HG03159 (cell line): Measurements from ENCODE around the gene NUDT22.

Source experiments
- ATAC-seq: cut with Tn5 transposase; IDR thresholded peaks from one replicate; pipeline ENCODE4 v1.9.1; 2021; ENCODE audit warnings: mild to moderate bottlenecking, moderate library complexity; ENCODE audit not compliant: unreplicated experiment

NUDT22 gene

DNA sequence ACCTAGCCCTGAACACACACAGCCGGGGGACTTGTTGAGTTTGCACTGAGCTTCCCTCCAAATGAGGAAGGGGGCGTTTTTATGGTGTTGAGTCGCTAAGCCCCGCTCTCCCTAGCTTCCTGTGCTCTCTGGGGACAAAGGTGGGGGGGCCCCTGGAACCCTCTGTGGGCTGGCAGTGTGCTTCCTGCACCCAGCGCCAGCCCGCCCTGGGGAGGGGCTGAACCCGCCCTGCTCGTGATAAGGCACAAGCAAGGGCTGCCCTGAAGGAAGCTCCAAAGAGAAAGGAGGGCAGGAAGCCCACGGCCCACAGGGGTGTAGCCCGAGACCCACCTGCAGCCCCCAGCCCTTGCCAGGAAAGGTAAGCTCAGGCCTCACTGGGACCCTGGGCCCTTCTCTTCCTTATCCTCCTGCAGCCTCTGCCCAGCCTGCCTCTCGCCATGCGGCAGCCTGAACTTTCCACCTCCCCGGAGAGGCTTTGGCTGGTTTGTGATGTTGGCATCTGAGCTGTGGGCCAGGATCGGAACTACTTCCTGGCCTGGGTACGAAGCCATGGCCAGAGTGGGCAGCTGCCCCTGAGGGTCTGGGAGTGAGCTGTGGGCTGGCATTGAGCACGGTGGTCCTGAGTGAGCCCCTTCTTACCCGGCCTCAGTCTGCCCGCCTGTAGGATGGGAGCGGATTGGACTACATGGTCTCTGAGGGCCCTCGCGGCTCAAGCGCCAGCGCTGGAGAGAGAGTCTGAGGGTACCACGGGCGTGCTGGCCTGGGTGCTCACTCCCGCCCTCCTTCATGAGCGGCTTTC, 19.4 kb upstream of the NUDT22 start, which contains the start of gene FERMT3:
TSS of gene FERMT3 (plus strand) at position 265 of the 799 bp plus-strand sequence. CDS start 644 bp downstream, outside the sequence.
- no peak for ATAC-seq

DNA sequence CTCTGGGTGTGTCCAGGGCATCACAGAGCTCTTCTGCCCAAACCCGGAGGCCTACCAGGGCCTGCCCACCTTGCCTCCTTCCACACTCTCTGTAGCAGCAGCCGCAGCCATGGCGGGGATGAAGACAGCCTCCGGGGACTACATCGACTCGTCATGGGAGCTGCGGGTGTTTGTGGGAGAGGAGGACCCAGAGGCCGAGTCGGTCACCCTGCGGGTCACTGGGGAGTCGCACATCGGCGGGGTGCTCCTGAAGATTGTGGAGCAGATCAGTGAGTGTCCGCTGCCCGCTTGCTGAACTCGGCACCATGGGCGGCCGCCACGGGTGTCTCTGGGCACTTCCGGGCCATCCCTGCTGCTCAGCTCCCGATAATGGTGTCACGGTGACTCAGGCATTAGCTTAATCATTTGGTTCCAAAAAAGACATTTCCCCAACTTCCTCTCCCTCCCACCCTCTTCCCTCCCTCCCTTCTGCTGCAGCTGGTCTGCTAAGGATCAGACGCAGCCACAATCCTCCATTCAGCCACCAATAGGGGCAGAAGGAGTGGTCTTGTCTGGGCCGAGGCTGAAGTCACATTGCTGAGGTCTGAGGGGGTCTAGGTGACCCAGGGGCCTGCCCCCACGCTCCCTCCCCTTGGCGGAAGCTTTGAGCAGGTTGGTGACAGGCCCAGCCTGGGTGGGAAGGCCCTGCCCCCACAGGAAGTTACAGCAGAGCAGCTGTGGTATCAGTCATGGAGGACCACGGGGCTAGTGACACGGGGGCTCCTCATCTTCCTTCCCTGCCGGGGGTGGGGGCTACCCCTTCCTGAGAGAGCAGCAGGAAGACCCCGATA, 18.6 kb upstream of the NUDT22 start:
- peak; percentile 53 for ATAC-seq

DNA sequence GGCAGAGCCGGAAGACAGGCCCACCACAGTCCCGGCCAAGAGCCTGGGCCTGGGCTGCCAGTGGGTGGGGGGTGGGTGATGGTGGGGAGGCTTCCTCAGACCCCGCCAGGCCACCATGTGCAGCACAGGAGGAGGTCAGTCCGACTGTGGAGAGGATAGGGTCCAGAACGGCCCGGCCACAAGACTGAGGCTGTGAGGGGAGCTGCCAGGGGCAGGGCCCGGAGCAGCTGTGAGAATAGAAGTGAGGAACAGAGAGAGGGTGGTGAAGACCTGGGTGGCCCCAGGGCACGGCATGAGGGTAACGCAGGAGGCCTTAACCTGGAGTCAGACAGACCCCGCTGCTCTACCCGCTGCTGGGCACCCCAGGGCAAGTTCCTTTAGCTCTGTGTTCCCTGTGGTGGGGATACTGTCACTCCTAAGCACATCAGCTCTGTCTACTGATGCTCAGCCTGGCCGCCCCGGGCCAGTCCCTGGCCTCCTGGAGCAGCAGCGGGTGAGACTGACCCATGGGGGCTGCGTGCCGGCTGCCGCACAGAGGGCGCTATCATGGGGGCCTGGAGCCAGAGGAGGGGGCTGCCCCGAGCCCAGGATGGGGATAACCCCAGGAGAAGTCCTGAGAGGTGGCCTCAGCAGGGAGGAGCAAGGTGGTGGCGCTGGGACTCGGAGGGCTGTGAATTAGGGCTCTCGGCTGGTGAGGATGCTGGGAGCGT, 17.8 kb upstream of the NUDT22 start:
- no peak for ATAC-seq

DNA sequence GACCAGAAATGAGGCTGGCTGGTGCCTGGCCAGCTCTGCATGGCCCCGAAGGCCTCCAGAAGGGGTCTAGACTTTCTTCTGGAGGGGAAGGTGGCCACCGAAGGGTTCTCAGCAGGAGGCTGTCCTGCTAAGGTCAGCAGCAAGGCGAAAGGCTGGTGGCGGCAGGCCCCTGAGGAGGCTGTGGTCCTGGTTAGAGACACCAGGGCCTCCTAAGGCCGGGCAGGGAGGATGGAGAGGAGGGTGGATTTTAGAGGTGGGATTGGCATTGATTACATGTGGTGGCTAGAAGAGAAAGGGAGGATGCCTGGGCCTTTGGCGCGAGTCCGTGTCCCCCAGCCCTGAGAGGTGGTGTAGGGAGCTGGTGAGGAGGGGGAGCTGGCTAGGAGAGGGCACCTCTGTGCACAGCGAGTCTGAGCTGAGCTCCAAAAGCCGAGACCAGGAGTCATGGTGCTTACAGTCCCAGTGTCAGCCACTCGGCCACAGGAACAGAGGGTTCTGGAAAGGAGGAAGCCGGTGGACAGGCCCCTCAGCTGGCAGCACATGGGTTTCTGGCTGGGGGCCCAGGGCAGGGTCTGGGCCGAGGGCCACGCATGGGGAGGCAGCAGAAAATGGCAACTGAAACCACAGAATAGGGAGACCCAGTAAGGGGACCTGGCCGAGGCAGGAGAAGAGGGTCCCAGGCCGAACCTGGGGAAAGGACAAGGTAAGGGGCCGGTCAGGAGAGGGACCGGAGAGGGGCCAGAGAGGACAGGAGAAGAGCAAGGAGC, 17.1 kb upstream of the NUDT22 start:
- ATAC-seq = no peak

DNA sequence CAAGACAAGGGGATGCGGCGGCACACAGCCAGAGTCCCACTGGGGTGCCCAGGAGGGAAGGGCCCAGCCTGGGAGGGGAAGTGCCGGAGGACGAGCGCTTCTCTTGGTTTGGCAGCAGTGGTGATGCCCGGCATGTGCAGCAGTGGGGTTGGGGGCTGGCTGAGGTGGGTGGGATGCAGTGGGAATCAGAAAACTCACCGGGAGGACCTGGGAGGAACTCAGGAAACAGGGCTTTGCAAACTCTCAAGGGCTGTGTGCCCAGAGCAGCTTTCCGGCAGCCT, 16.6 kb upstream of the NUDT22 start:
- ATAC-seq = no peak

DNA sequence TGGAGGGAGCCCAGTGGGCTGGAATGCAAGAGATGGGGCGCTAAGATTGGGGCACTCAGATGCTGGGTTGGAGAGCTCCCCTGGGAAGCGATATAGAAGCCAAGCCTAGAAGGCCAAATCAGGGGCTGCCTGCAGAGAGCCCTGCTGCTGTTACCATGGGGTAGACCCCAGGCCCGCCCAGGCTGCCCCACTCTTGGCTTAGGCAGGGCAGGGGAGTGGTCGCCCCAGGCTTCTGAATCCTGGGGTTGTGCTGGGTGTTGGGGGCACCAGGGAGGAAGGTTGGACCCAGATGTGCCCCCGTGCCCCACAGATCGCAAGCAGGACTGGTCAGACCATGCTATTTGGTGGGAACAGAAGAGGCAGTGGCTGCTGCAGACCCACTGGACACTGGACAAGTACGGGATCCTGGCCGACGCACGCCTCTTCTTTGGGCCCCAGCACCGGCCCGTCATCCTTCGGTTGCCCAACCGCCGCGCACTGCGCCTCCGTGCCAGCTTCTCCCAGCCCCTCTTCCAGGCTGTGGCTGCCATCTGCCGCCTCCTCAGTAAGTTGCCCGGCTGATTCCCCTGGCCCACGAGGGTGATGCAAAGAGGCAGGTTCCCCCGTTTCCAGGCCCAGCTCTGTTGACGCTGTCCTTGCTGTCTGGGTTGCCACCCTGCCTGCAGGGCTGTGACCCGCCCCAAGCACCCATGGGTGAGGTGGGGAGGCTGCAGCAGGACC, 15.6 kb upstream of the NUDT22 start:
- no peak for ATAC-seq

DNA sequence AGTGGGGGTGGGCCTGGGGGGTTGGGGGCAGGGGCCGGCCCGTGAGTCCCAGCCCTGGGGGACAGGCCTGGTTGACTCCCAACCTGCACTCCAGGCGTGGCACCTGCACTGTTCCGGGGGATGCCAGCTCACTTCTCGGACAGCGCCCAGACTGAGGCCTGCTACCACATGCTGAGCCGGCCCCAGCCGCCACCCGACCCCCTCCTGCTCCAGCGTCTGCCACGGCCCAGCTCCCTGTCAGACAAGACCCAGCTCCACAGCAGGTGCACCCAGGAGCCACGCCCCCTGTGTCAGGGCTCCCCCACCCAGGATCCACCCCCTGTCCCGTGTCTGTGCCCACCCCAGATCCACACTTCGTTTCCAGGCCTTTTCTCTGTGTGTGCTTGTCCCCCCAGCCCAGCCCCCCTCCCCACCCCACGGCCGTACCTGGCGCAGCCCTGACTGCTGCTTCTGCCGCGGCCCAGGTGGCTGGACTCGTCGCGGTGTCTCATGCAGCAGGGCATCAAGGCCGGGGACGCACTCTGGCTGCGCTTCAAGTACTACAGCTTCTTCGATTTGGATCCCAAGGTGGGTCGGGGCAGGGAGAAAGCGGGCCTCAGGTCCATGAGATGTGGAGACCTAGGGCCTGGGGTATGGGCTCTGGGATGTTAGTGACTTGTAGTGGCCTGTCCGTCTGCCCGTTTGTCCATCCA, 14.7 kb upstream of the NUDT22 start:
- no peak for ATAC-seq

DNA sequence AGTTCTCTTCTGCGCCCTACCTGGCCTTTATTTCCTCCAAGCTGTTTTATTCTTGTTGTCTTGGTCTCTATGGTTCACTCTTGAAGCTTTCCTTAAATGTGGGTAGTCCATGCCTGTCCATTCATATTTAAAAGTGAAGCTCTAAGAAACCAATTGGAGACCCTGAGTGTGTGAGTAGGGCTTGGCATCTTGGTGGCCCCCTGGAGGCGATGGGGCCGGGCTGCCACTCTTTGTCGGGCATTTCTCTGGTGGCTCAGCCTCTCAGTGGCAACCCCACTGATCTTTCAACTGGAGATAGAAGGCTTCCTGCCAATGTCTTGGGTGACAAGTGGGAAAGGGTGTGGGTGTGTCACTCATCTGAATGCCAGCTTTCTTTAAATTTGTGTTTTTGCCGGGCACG, 9.2 kb upstream of the NUDT22 start:
- no peak for ATAC-seq

DNA sequence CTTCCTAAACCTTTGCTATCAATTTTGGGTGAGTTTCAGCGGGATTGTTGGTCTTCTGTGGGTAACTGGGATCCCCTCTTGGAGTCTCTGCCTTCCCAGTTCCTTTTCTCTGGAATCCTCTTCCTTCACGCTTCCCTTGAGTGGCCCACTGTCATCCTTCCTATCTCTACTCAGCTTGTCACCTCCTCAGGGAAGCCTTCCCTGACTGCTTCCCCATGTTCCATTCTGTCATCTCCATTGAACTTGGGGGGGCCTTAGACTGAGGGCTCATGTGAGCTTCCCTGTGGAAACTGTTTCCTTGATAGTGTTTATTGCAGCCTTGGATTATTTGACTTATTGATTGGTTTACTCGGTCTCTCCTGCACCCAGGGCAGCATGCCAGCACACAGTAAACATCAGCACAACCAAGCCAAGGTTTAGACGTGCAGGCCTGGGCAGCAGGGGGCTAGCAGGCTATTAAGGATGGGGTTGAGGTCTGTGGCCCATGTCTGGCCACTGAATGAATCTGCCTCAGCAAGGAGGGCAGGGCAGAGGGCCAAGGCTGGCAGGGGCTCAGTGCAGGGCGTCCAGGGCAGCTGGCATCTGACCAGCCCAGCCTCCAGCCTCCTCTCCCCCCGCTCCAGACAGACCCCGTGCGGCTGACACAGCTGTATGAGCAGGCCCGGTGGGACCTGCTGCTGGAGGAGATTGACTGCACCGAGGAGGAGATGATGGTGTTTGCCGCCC, 7.3 kb upstream of the NUDT22 start:
- no peak for ATAC-seq

DNA sequence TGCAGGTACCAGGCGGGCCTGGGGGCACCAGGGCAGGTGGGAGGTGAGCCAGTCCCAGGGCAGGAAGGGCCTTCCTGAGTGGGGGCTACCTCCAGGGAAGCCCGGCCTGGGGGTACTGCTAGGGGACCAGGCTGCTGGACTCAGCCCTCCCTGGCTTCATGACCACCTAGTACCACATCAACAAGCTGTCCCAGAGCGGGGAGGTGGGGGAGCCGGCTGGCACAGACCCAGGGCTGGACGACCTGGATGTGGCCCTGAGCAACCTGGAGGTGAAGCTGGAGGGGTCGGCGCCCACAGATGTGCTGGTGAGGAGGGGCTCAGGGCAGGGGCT, 6.8 kb upstream of the NUDT22 start:
- ATAC-seq = no peak

DNA sequence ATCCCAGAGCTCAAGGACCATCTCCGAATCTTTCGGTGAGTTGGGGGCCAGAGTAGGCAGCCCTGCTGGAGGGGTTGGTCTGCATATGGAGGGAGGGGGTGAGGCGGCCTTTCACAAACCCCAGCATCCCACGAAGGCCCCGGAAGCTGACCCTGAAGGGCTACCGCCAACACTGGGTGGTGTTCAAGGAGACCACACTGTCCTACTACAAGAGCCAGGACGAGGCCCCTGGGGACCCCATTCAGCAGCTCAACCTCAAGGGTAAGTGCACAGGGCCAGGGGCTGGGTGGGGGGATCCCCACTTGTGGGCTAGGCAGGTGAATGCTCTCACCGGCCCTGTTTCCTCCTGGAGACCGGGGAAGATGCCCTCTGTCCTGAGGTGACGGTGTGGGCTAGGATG, 6.3 kb upstream of the NUDT22 start:
- no peak for ATAC-seq

DNA sequence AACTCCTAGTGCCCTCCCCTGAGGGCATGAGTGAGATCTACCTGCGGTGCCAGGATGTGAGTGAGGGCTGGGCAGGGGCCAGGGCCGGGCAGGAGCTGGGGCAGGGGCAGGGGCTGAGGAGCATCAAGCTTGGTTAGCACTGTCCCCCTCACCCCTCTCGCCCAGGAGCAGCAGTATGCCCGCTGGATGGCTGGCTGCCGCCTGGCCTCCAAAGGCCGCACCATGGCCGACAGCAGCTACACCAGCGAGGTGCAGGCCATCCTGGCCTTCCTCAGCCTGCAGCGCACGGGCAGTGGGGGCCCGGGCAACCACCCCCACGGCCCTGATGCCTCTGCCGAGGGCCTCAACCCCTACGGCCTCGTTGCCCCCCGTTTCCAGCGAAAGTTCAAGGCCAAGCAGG, 5.8 kb upstream of the NUDT22 start:
- no peak for ATAC-seq

DNA sequence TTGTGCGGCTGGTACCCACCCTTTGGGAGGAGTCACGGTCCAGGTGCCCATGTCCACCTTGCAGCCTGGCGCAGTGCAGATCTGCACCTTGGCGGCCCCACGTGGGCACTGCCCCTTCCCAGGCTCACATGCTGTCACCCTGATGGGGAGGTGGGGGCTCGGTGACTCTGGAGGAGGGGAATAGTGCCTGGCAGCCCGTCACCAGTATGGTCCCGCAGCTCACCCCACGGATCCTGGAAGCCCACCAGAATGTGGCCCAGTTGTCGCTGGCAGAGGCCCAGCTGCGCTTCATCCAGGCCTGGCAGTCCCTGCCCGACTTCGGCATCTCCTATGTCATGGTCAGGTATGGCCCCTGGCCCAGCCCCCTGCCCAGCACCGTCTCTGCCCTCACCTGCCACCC, 5.3 kb upstream of the NUDT22 start:
- no peak for ATAC-seq

DNA sequence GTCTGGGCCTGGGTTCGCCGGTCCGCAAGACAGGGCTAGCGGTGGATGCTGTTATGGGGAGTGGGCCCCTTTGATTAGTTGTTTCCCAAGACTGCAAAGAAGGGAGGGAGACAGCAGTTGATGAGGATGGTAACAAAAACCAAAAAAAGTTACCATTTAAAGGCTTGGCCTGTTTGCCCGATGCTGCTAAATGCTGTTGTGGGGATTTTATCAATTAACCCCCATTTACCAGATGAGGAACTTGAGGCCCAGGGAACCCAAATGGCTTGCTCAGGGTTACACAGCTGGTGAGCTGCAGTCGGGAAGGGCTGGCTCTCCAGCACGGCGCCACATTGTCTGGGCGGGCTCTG, 3.4 kb upstream of the NUDT22 start:
- ATAC-seq = no peak

DNA sequence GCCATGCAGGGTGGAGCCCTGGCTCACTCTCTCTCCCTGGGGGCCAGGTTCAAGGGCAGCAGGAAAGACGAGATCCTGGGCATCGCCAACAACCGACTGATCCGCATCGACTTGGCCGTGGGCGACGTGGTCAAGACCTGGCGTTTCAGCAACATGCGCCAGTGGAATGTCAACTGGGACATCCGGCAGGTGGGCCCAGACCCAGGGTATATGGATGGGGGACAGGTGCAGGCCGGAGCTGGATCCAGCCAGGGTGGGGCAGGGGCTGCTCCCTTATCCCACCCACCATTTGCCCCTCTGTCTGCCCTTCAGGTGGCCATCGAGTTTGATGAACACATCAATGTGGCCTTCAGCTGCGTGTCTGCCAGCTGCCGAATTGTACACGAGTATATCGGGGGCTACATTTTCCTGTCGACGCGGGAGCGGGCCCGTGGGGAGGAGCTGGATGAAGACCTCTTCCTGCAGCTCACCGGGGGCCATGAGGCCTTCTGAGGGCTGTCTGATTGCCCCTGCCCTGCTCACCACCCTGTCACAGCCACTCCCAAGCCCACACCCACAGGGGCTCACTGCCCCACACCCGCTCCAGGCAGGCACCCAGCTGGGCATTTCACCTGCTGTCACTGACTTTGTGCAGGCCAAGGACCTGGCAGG, 2.9 kb upstream of the NUDT22 start:
- no peak for ATAC-seq

DNA sequence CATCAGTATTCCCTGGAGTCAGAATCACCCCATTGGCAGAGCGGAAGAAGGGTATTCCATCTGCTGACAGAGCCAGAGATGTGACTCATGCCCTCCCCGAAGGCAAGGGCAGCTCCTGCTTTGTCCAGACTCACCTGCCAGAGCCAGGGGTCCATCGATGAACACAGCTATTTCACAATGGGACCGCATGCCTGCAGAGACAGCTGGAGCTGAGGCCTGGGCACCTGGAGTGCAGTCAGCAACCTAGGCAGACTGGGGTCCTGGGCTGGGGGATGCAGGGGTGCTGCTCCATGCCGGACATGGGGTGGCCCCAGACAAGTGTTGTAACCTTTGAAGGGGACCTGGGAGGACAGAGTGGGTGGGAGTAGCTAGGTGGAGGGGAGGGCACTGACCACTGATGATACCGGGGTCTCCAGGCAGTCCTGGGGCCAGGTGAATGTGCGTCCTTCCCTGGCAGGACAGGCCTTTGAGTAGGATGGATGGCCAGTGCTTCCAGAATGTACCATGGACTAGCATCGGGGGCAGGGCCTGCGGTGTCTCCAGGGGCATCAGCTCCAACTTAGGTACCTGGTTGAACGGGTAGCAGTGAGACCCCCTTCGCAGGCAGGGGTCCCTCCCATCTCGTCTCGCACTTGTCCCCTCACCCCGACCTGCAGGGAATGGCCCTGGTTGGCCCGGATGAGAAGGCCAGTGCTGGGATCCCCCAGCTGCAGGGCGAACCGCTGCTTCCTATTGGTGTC, 1.8 kb upstream of the NUDT22 start:
- ATAC-seq = no peak

DNA sequence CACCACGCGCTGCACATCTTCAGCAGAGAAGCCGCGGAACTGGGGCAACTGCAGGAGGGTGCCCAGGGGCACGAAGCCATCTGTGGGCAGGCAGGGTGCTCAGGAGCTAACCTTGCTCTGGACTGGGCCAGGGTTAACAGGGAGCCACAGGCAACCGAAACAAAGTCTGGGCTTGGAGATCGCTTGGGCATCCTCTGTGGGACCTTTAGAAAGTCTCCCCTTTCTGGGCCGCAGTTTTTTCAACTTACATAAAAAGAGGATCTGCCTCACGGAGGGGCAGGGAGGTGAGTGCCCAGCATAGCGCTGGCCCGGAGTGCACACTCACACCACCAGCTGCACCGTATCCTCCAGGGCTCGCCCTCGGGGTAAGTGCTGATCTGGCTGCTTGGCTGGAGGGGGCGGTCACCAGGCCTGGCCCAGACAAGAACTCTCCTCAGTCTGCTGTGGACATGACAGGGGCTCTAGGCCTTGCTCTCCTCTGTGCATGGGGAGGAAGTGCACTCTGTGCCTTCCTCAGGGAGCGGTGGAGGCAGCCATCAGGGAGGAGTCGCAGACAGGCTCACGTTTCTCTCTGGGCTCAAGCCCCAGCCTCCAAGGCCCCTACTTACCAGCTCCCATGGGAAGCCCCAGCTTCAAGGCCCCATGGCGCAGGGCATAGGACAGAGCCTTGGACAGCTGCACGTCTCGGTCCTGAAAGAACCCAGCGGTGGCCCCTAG, 1.0 kb upstream of the NUDT22 start:
- no peak for ATAC-seq
